Neural cell (in vitro differentiated cells): Measurements from ENCODE around the gene MSLN. TPM values are rescaled to one million over a fixed set of nuclear protein-coding genes. Genes with fewer than 3 reads are reported as not detected.

Experiments used
- H2AFZ ChIP-seq: fragments of 200-600, 300-800 bp; sonication (generic), shearing (Covaris generic); 2 replicates; pipeline ENCODE4 v1.6.0; 2014; ENCODE audit warnings: low read depth, mild to moderate bottlenecking, antibody characterized with exemption, low read length, moderate library complexity
- H3F3A ChIP-seq: fragments of 200-600 bp; shearing (Covaris generic); 2 replicates; pipeline ENCODE4 v1.6.1; 2016; ENCODE audit warnings: mild to moderate bottlenecking, moderate library complexity, mixed read lengths, antibody characterized with exemption, low read length; ENCODE audit not compliant: insufficient read depth, poor library complexity, severe bottlenecking
- H3K27ac ChIP-seq: fragments of 200-600, 300-800 bp; sonication (generic), shearing (Covaris generic); 2 replicates; pipeline ENCODE4 v1.5.1; 2014; ENCODE audit warnings: mild to moderate bottlenecking, low read length, moderate library complexity
- H3K27me3 ChIP-seq: fragments of 300-800, 200-600 bp; sonication (generic), shearing (Covaris generic); 2 replicates; pipeline ENCODE4 v1.6.0; 2014; ENCODE audit warnings: mild to moderate bottlenecking, low read depth, low read length, moderate library complexity; ENCODE audit not compliant: insufficient read depth
- H3K36me3 ChIP-seq: fragments of 300-800, 200-600 bp; sonication (generic), shearing (Covaris generic); 2 replicates; pipeline ENCODE4 v1.5.1; 2014; ENCODE audit warnings: mild to moderate bottlenecking, antibody characterized with exemption, low read length, moderate library complexity; ENCODE audit not compliant: insufficient read depth
- H3K4me2 ChIP-seq: fragments of 300-800, 200-600 bp; sonication (generic), shearing (Covaris generic); 2 replicates; pipeline ENCODE4 v1.6.0; 2014; ENCODE audit warnings: mild to moderate bottlenecking, low read length
- H3K4me3 ChIP-seq: fragments of 300-800, 200-600 bp; sonication (generic), shearing (Covaris generic); 2 replicates; pipeline ENCODE4 v1.5.1; 2014; ENCODE audit warnings: mild to moderate bottlenecking, low read length, moderate library complexity
- H3K79me2 ChIP-seq: fragments of 200-600 bp; shearing (Covaris generic); replicated peaks from 2 replicates; pipeline ENCODE4 v1.6.0; 2014; ENCODE audit warnings: mild to moderate bottlenecking, low read length, moderate library complexity; ENCODE audit not compliant: insufficient read depth
- H3K9ac ChIP-seq: fragments of 300-800, 200-600 bp; sonication (generic), shearing (Covaris generic); 2 replicates; pipeline ENCODE4 v1.6.1; 2016; ENCODE audit warnings: mild to moderate bottlenecking, low read length, mixed read lengths
- H3K9me2 ChIP-seq: fragments of 200-600 bp; shearing (Covaris generic); 2 replicates; pipeline ENCODE4 v1.6.1; 2016; ENCODE audit warnings: mild to moderate bottlenecking, low read length, mixed read lengths; ENCODE audit not compliant: insufficient read depth
- H3K9me3 ChIP-seq: fragments of 200-600, 300-800 bp; sonication (generic), shearing (Covaris generic); 2 replicates; pipeline ENCODE4 v1.6.1; 2016; ENCODE audit warnings: mild to moderate bottlenecking, mixed run types, low read length, moderate library complexity, mixed read lengths
- H4K20me1 ChIP-seq: fragments of 200-600 bp; shearing (Covaris generic); 2 replicates; pipeline ENCODE4 v1.6.1; 2016; ENCODE audit warnings: mild to moderate bottlenecking, mixed run types; ENCODE audit not compliant: insufficient read depth
- CTCF ChIP-seq: fragments of 450-650 bp; IDR thresholded peaks from 2 replicates; pipeline ENCODE4 v1.5.1; 2014; ENCODE audit warnings: antibody characterized with exemption, mild to moderate bottlenecking, moderate library complexity; ENCODE audit not compliant: poor library complexity, severe bottlenecking
- EP300 ChIP-seq: fragments of 450-650 bp; conservative IDR thresholded peaks from 2 replicates; pipeline ENCODE4 v1.6.1; 2014; ENCODE audit warnings: antibody characterized with exemption, mild to moderate bottlenecking, moderate library complexity; ENCODE audit not compliant: poor library complexity, severe bottlenecking
- EZH2 ChIP-seq: fragments of 200-600, 300-800 bp; shearing (Covaris generic), sonication (generic); IDR thresholded peaks from 2 replicates; pipeline ENCODE4 v1.6.1; 2014; ENCODE audit warnings: antibody characterized with exemption, low read length, borderline replicate concordance, mild to moderate bottlenecking; ENCODE audit not compliant: insufficient read depth, poor library complexity, severe bottlenecking
- MXI1 ChIP-seq: fragments of 450-650 bp; conservative IDR thresholded peaks from 2 replicates; pipeline ENCODE4 v1.6.1; 2014; ENCODE audit warnings: antibody characterized with exemption, mild to moderate bottlenecking; ENCODE audit not compliant: poor library complexity, severe bottlenecking
- POLR2AphosphoS5 ChIP-seq: IDR thresholded peaks from 2 replicates; pipeline ENCODE4 v1.6.1; 2012
- RAD21 ChIP-seq: fragments of 450-650 bp; conservative IDR thresholded peaks from 2 replicates; pipeline ENCODE4 v1.6.1; 2014; ENCODE audit warnings: antibody characterized with exemption, mild to moderate bottlenecking, moderate library complexity
- REST ChIP-seq: IDR thresholded peaks from 2 replicates; pipeline ENCODE4 v1.6.1; 2012; ENCODE audit warnings: borderline replicate concordance
- SMC3 ChIP-seq: fragments of 450-650 bp; conservative IDR thresholded peaks from 2 replicates; pipeline ENCODE4 v1.6.1; 2014; ENCODE audit warnings: antibody characterized with exemption, mild to moderate bottlenecking, moderate library complexity; ENCODE audit not compliant: poor library complexity
- TAF1 ChIP-seq: IDR thresholded peaks from 2 replicates; pipeline ENCODE4 v1.6.1; 2012; ENCODE audit warnings: low read depth
- polyA plus RNA-seq: library from polyadenylated mRNA; depleted of rRNA; stranded (reverse); fragments of >200 nt; gene quantifications from 2 replicates; pipeline ENCODE4 v1.2.3, GENCODE V29; 2014

MSLN gene
- polyA plus RNA-seq, 1 donor from 2014 or later, result 0.63 TPM

GRCh38 chr16:722835-723633 lies 37.5 kb upstream of the MSLN start:
- H3K27ac ChIP-seq, result no peak overlapping the region
- H3K36me3 ChIP-seq, result no peaks in the 10 kb centered on the region
- H3K79me2 ChIP-seq, result no peaks in the 10 kb centered on the region
- no peaks in the 10 kb centered on the region for H4K20me1 ChIP-seq
- peaks cover 7% of the 10 kb centered on the region for H3K27me3 ChIP-seq
- H3K9me3 ChIP-seq, result no peaks in the 10 kb centered on the region
- no peaks in the 10 kb centered on the region for H3K9me2 ChIP-seq
- H3F3A ChIP-seq, result no peaks in the 10 kb centered on the region
- TF ChIP-seq CTCF (no peak), REST (no peak), RAD21 (no peak), POLR2AphosphoS5 (no peak), EP300 (no peak), SMC3 (no peak), TAF1 (no peak), EZH2 (no peak), MXI1 (no peak)
- H2AFZ ChIP-seq, result no peak overlapping the region
- H3K4me3 ChIP-seq, result no peak overlapping the region
- H3K9ac ChIP-seq, result no peak overlapping the region
- H3K4me2 ChIP-seq, result no peak overlapping the region

GRCh38 chr16:723695-724094 lies 36.8 kb upstream of the MSLN start:
- H3K9me2 ChIP-seq, result no peaks in the 10 kb centered on the region
- no peaks in the 10 kb centered on the region for H3K9me3 ChIP-seq
- no peak for TF ChIP-seq CTCF
- no peak for TF ChIP-seq SMC3
- no peak for TF ChIP-seq RAD21
- no peak for TF ChIP-seq REST
- TF ChIP-seq TAF1, result no peak
- TF ChIP-seq EP300, result no peak
- H2AFZ ChIP-seq, result no peak overlapping the region
- no peaks in the 10 kb centered on the region for H4K20me1 ChIP-seq
- H3F3A ChIP-seq, result no peaks in the 10 kb centered on the region
- no peak overlapping the region for H3K9ac ChIP-seq
- H3K27ac ChIP-seq, result no peak overlapping the region
- H3K27me3 ChIP-seq, result peaks cover 7% of the 10 kb centered on the region
- no peaks in the 10 kb centered on the region for H3K36me3 ChIP-seq
- H3K79me2 ChIP-seq, result no peaks in the 10 kb centered on the region
- no peak overlapping the region for H3K4me2 ChIP-seq
- H3K4me3 ChIP-seq, result no peak overlapping the region
